ENCODE results near the gene ULK2.

The ULK2 gene

DNA sequence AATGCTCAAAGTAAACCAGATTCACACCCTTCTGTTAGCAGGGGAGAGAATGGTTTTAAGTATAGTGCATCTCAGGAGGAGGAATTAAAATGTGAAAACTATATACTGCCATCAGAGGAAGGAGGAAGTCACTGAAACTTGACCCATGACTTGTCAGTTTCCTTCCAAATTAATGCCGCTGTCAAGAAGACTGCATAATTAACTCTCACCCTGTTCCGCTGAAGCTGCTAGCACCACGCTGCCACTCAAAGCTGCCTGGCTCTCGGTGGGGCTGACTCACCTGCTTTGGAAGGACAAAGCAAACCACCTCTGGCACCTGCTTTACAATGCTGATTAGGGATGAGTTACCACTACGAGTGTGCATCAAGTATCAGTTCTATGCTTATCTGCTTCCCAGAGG lies 37.8 kb upstream of the ULK2 start:
- no peak overlapping the region for H3K4me2 ChIP-seq (ENCODE audit: low read length, poor library complexity, severe bottlenecking)
- no peak overlapping the region for H3K4ac ChIP-seq (ENCODE audit: low read depth in 1 of 2, low read length in 2 of 2)
- no peak overlapping the region for H2BK12ac ChIP-seq (ENCODE audit: low read length in 2 of 2)
- no peak overlapping the region for H2BK15ac ChIP-seq (ENCODE audit: low read depth, poor library complexity, severe bottlenecking)
- H4K8ac ChIP-seq (ENCODE audit: low read length) = no peak overlapping the region
- no peaks in the 10 kb centered on the region for H3K9me3 ChIP-seq (ENCODE audit: control insufficient read depth, low read length)
- no peak overlapping the region for H2BK5ac ChIP-seq (ENCODE audit: low read depth, low read length, poor library complexity, severe bottlenecking)
- H3K79me1 ChIP-seq (replicated peaks; ENCODE audit: low read length, poor library complexity, severe bottlenecking) = peaks cover 7% of the 10 kb centered on the region
- H3K27ac ChIP-seq (ENCODE audit: low read length, poor library complexity, severe bottlenecking) = no peak overlapping the region
- WGBS = 89% methylated on average over 5 of the region's 5 CpGs
- no peak overlapping the region for H2AFZ ChIP-seq (ENCODE audit: low read depth, low read length)
- H2AK5ac ChIP-seq (ENCODE audit: low read length, severe bottlenecking) = no peak overlapping the region
- H2BK120ac ChIP-seq (ENCODE audit: low read depth, low read length) = no peak overlapping the region
- H3K14ac ChIP-seq (ENCODE audit: low read length in 2 of 2) = no peak overlapping the region
- no peaks in the 10 kb centered on the region for H3K4me1 ChIP-seq (ENCODE audit: control insufficient read depth, insufficient read depth, low read depth, low read length)
- no peak overlapping the region for H4K91ac ChIP-seq (ENCODE audit: low read length)
- H3K27me3 ChIP-seq (ENCODE audit: control insufficient read depth in 1 of 2, insufficient read depth in 1 of 2, low read length in 2 of 2) = no peaks in the 10 kb centered on the region
- peaks cover 31 to 66% of the 10 kb centered on the region in 2 experiments for H3K36me3 ChIP-seq (ENCODE audit: control insufficient read depth in 1 of 2, insufficient read depth in 2 of 2, low read depth in 1 of 2, low read length in 2 of 2)
- H3K23ac ChIP-seq (ENCODE audit: low read length in 2 of 2) = no peak overlapping the region
- no peak for DNase-seq
- H3K4me3 ChIP-seq (ENCODE audit: insufficient read depth in 1 of 2, low read depth in 1 of 2, low read length in 2 of 2) = no peak overlapping the region
- no peak overlapping the region for H3K9ac ChIP-seq (ENCODE audit: low read length)
- no peak overlapping the region for H3K18ac ChIP-seq (ENCODE audit: low read depth in 1 of 2, low read length in 2 of 2)

DNA sequence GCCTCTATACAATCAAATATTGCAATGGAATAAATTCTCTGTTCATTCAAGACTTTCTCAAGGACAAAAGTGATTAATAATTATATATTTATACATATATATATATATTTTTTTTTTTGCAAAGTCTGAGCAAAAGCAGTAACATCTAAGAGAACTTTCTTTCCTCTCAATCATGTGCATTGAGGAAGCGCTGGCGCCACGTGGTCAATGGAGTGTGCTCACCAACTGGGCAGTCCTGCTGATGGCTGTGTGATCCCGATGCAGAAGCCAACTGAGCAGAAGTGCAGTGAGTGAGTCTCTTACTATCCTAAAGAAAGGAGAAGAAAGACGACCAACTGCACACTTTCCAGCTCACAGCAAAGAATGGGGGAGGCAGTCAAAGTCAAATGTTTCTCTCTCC lies 37.2 kb upstream of the ULK2 start:
- Histone ChIP-seq H3K4me2 (ENCODE audit: low read length, poor library complexity, severe bottlenecking) (no peak overlapping the region), H2AK5ac (ENCODE audit: low read length, severe bottlenecking) (no peak overlapping the region), H3K79me1 (replicated peaks; ENCODE audit: low read length, poor library complexity, severe bottlenecking) (peaks cover 7% of the 10 kb centered on the region), H3K9me3 (ENCODE audit: control insufficient read depth, low read length) (no peaks in the 10 kb centered on the region), H2BK12ac (ENCODE audit: low read length in 2 of 2) (no peak overlapping the region), H3K18ac (ENCODE audit: low read depth in 1 of 2, low read length in 2 of 2) (no peak overlapping the region), H3K14ac (ENCODE audit: low read length in 2 of 2) (no peak overlapping the region), H3K36me3 (ENCODE audit: control insufficient read depth in 1 of 2, insufficient read depth in 2 of 2, low read depth in 1 of 2, low read length in 2 of 2) (peaks cover 33 to 64% of the 10 kb centered on the region in 2 experiments), H3K4ac (ENCODE audit: low read depth in 1 of 2, low read length in 2 of 2) (no peak overlapping the region), H2BK5ac (ENCODE audit: low read depth, low read length, poor library complexity, severe bottlenecking) (no peak overlapping the region), H3K23ac (ENCODE audit: low read length in 2 of 2) (no peak overlapping the region), H3K27me3 (ENCODE audit: control insufficient read depth in 1 of 2, insufficient read depth in 1 of 2, low read length in 2 of 2) (no peaks in the 10 kb centered on the region), H3K4me3 (ENCODE audit: insufficient read depth in 1 of 2, low read depth in 1 of 2, low read length in 2 of 2) (no peak overlapping the region), H2BK120ac (ENCODE audit: low read depth, low read length) (no peak overlapping the region), H4K8ac (ENCODE audit: low read length) (no peak overlapping the region), H2AFZ (ENCODE audit: low read depth, low read length) (no peak overlapping the region), H3K4me1 (ENCODE audit: control insufficient read depth, insufficient read depth, low read depth, low read length) (no peaks in the 10 kb centered on the region), H2BK15ac (ENCODE audit: low read depth, poor library complexity, severe bottlenecking) (no peak overlapping the region), H3K9ac (ENCODE audit: low read length) (no peak overlapping the region), H3K27ac (ENCODE audit: low read length, poor library complexity, severe bottlenecking) (no peak overlapping the region), H4K91ac (ENCODE audit: low read length) (no peak overlapping the region)
- no peak for DNase-seq
- 100% methylated on average over 4 of the region's 5 CpGs for WGBS

DNA sequence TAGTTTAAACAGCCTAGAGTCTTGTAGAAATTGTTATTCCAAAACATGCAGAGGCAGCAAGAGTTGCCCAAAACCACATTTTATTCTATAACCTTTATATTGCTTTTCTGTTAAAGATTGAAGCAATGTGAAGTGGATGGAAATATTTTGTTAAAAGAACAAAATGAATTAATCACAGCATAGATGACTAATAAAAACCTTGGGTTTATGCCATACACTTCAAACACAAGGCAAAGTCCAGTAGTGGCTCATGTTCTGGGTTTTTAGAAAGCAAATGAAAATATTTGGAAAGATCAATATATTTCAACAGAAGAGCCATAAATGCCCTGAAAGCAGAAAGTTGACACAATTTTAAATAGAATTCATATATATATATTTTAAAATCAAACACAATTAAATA lies 36.7 kb upstream of the ULK2 start:
- H3K23ac ChIP-seq (ENCODE audit: low read length in 2 of 2) = no peak overlapping the region
- H3K4me1 ChIP-seq (ENCODE audit: control insufficient read depth, insufficient read depth, low read depth, low read length) = no peaks in the 10 kb centered on the region
- H3K18ac ChIP-seq (ENCODE audit: low read depth in 1 of 2, low read length in 2 of 2) = no peak overlapping the region
- no peak overlapping the region for H4K8ac ChIP-seq (ENCODE audit: low read length)
- DNase-seq = peak; percentile 22
- H3K9me3 ChIP-seq (ENCODE audit: control insufficient read depth, low read length) = no peaks in the 10 kb centered on the region
- no peak overlapping the region for H3K27ac ChIP-seq (ENCODE audit: low read length, poor library complexity, severe bottlenecking)
- no peaks in the 10 kb centered on the region for H3K27me3 ChIP-seq (ENCODE audit: control insufficient read depth in 1 of 2, insufficient read depth in 1 of 2, low read length in 2 of 2)
- no peak overlapping the region for H3K4me2 ChIP-seq (ENCODE audit: low read length, poor library complexity, severe bottlenecking)
- no peak overlapping the region for H2BK12ac ChIP-seq (ENCODE audit: low read length in 2 of 2)
- H3K4ac ChIP-seq (ENCODE audit: low read depth in 1 of 2, low read length in 2 of 2) = no peak overlapping the region
- H2AFZ ChIP-seq (ENCODE audit: low read depth, low read length) = no peak overlapping the region
- no peak overlapping the region for H2BK5ac ChIP-seq (ENCODE audit: low read depth, low read length, poor library complexity, severe bottlenecking)
- H3K4me3 ChIP-seq (ENCODE audit: insufficient read depth in 1 of 2, low read depth in 1 of 2, low read length in 2 of 2) = no peak overlapping the region
- H3K79me1 ChIP-seq (replicated peaks; ENCODE audit: low read length, poor library complexity, severe bottlenecking) = peaks cover 5% of the 10 kb centered on the region
- H2BK15ac ChIP-seq (ENCODE audit: low read depth, poor library complexity, severe bottlenecking) = no peak overlapping the region
- no peak overlapping the region for H2BK120ac ChIP-seq (ENCODE audit: low read depth, low read length)
- H2AK5ac ChIP-seq (ENCODE audit: low read length, severe bottlenecking) = no peak overlapping the region
- H3K9ac ChIP-seq (ENCODE audit: low read length) = peak overlapping the region; percentile 48
- no peak overlapping the region for H4K91ac ChIP-seq (ENCODE audit: low read length)
- H3K36me3 ChIP-seq (ENCODE audit: control insufficient read depth in 1 of 2, insufficient read depth in 2 of 2, low read depth in 1 of 2, low read length in 2 of 2) = peaks cover 38 to 63% of the 10 kb centered on the region in 2 experiments
- no peak overlapping the region for H3K14ac ChIP-seq (ENCODE audit: low read length in 2 of 2)

- no peak overlapping the region for H2AFZ ChIP-seq (ENCODE audit: low read depth, low read length)
- no peak overlapping the region for H2BK15ac ChIP-seq (ENCODE audit: low read depth, poor library complexity, severe bottlenecking)
- H2BK120ac ChIP-seq (ENCODE audit: low read depth, low read length) = no peak overlapping the region
- H4K91ac ChIP-seq (ENCODE audit: low read length) = peak overlapping the region; percentile 41
- peaks cover 3% of the 10 kb centered on the region for H3K79me1 ChIP-seq (replicated peaks; ENCODE audit: low read length, poor library complexity, severe bottlenecking)
- no peak overlapping the region for H3K18ac ChIP-seq (ENCODE audit: low read depth in 1 of 2, low read length in 2 of 2)
- H3K27me3 ChIP-seq (ENCODE audit: control insufficient read depth in 1 of 2, insufficient read depth in 1 of 2, low read length in 2 of 2) = no peaks in the 10 kb centered on the region
- no peak overlapping the region for H3K4me2 ChIP-seq (ENCODE audit: low read length, poor library complexity, severe bottlenecking)
- H2AK5ac ChIP-seq (ENCODE audit: low read length, severe bottlenecking) = no peak overlapping the region
- H3K4ac ChIP-seq (ENCODE audit: low read depth in 1 of 2, low read length in 2 of 2) = no peak overlapping the region
- no peak overlapping the region for H2BK12ac ChIP-seq (ENCODE audit: low read length in 2 of 2)
- H3K9ac ChIP-seq (ENCODE audit: low read length) = no peak overlapping the region
- no peak overlapping the region for H4K8ac ChIP-seq (ENCODE audit: low read length)
- H3K14ac ChIP-seq (ENCODE audit: low read length in 2 of 2) = no peak overlapping the region
- 100% methylated on average over 2 of the region's 2 CpGs for WGBS
- no peaks in the 10 kb centered on the region for H3K9me3 ChIP-seq (ENCODE audit: control insufficient read depth, low read length)
- no peak overlapping the region for H2BK5ac ChIP-seq (ENCODE audit: low read depth, low read length, poor library complexity, severe bottlenecking)
- DNase-seq = no peak
- H3K4me3 ChIP-seq (ENCODE audit: insufficient read depth in 1 of 2, low read depth in 1 of 2, low read length in 2 of 2) = no peak overlapping the region
- H3K36me3 ChIP-seq (ENCODE audit: control insufficient read depth in 1 of 2, insufficient read depth in 2 of 2, low read depth in 1 of 2, low read length in 2 of 2) = peaks cover 27 to 33% of the 10 kb centered on the region in 2 experiments
- H3K4me1 ChIP-seq (ENCODE audit: control insufficient read depth, insufficient read depth, low read depth, low read length) = peaks cover 2% of the 10 kb centered on the region
- no peak overlapping the region for H3K27ac ChIP-seq (ENCODE audit: low read length, poor library complexity, severe bottlenecking)
- no peak overlapping the region for H3K23ac ChIP-seq (ENCODE audit: low read length in 2 of 2)
Observed at GRCh38 chr17:19900809-19901208, 33.1 kb upstream of the ULK2 start.

Measured in mesenchymal stem cell (in vitro differentiated cells and primary cell).